ENCODE results near the gene DNAJB6.

The DNAJB6 gene

DNA sequence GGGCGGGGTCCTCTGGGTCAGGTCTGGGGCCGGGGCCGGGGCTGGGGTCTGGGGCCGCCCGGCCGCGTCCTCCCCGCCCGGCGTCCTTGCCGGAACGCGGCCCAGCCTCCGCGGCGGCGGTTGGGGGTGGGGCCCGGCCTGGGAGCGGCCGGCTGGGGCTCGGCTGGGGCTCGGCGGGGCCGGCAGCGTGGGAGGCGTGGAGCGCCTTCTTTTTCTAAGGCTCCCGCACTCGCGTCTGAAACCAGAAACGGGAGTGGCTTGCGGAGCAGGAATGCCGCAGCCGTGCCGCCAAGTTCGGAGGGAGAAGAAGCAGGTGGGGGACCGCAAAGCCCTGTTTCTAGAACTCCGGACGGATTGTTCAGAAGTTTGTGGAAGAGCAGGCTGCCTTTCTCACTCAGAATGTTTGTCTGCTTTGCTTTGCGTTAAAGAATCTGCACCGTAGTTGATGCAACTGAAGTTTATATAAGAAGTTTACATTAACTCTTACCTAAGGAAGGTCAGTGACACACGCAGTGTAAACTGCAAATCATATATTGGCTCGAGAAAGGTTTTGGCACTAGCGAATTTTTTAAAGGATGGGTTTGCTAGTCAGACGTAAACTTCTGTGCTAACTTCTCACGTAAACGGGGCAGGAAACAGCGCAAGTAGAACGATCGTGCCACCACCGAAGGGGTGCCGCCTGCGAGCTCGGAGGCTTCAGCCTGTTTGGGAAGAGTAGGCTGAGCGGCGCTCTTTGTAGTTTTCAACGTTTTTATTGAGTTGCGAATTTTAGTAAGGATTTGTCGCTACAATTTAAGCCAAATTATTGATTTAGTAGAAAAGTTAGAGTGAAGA lies 729 bp downstream of the DNAJB6 start:
- peak; percentile 86 for DNase-seq (ENCODE audit: low spot score)
- in situ Hi-C loops (cut with MboI; ENCODE audit: low pct_unique_long_range_greater_than_20kb, low sequenced_read_pairs, unreplicated experiment), result no loop called here
- TF ChIP-seq, protein P1, sequence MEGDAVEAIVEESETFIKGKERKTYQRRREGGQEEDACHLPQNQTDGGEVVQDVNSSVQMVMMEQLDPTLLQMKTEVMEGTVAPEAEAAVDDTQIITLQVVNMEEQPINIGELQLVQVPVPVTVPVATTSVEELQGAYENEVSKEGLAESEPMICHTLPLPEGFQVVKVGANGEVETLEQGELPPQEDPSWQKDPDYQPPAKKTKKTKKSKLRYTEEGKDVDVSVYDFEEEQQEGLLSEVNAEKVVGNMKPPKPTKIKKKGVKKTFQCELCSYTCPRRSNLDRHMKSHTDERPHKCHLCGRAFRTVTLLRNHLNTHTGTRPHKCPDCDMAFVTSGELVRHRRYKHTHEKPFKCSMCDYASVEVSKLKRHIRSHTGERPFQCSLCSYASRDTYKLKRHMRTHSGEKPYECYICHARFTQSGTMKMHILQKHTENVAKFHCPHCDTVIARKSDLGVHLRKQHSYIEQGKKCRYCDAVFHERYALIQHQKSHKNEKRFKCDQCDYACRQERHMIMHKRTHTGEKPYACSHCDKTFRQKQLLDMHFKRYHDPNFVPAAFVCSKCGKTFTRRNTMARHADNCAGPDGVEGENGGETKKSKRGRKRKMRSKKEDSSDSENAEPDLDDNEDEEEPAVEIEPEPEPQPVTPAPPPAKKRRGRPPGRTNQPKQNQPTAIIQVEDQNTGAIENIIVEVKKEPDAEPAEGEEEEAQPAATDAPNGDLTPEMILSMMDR (IDR thresholded peaks at IDR 0.05; ENCODE audit: extremely low read depth, insufficient read depth, missing control alignments), result no peak

DNA sequence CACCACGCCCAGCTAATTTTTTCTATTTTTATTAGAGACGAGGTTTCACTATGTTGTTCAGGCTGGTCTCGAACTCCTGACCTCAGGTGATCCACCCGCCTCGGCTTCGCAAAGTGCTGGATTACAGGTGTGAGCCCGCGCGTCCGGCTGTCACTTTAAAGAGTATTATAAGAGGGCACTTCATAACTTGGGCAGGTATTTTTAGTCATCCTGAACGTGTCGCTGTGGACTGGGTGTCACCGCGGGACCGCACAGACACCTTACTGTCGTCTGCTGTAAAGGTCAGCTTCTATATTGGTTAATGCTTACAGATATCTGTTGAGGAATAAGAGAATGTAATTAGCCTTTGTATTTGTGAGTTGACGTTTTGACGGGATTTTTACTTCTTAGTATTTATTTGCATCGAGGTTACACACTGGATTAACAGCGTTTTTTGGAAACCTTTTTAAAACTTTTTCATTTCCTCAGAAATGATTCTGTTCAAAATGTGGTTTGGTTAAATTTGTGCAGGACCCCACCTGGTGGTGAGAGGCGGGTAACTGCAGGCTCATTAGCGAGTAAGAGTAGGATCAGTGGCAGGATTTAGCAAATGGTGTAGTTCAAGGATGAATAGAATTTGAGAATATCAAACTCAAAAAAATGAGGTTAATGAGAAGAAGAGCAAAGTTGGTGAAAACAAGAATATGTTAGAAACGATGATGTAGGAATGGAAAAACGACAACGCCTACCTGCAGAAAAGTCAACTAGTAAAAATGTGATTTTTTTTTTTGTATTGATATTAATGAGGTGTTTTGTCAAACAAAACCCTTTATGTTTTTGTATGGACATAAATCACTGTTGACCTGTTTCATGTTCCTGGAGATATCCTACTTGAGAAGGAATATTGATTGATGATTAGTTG lies 3.2 kb downstream of the DNAJB6 start:
- peak; percentile 78 for DNase-seq (ENCODE audit: low spot score)
- in situ Hi-C loops (cut with MboI; ENCODE audit: low pct_unique_long_range_greater_than_20kb, low sequenced_read_pairs, unreplicated experiment), result no loop called here
- TF ChIP-seq, protein P1 (IDR thresholded peaks at IDR 0.05; ENCODE audit: extremely low read depth, insufficient read depth, missing control alignments), result peak; percentile 83

DNA sequence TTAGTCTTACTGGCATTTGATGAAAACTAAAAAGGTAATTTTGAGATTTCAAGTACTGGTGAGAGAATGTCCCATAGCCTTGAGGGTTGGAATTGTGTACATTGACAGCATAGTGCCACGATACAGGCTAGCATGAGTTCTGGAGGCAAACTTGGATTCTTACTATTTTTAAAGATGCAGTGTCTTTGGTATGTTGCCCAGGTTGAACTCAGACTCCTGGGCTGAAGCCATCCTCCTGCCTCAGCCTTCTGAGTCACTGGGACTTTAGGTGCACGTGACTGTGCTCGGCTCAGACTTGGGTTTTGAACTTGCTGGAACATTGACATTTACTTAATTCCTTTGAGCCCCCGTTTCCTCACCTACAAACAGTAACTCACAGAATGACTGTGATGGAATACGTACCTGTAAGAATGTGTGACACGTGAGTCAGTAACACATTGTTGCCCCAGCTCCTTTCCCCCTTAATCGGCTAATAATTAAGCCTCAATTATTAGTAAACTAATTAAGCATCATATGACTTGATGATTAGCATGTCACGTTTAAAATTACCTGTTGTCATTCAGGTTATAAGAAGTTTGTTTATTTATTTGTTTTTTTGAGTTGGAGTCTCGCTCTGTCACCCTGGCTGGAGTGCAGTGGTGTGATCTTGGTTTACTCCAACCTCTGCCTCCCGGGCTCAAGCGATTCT lies 10.6 kb downstream of the DNAJB6 start:
- in situ Hi-C loops (cut with MboI; ENCODE audit: low pct_unique_long_range_greater_than_20kb, low sequenced_read_pairs, unreplicated experiment), result no loop called here
- DNase-seq (ENCODE audit: low spot score), result no peak
- TF ChIP-seq, protein P1 (IDR thresholded peaks at IDR 0.05; ENCODE audit: extremely low read depth, insufficient read depth, missing control alignments), result no peak

DNA sequence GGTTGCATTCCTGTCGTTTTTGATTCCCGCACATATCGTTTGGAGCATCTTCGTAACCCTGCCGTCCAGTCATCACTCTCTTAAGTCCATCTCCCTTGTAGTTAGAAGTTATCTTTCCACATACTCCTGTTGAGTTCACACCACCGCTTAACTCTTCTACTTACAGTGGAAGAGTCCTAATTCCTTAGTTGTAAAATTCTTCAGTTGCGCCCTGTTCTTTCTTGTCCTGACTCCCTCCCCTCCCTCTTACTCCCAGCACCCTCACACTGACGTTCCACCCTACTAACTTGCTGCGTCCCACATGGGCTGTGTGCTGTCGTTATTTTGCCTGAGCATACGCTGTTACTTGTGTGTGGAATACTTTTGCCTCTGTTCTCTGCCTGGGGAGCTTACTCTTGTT lies 11.7 kb downstream of the DNAJB6 start:
- TF ChIP-seq, protein P1 (IDR thresholded peaks at IDR 0.05; ENCODE audit: extremely low read depth, insufficient read depth, missing control alignments), result no peak
- no peak for DNase-seq (ENCODE audit: low spot score)
- in situ Hi-C loops (cut with MboI; ENCODE audit: low pct_unique_long_range_greater_than_20kb, low sequenced_read_pairs, unreplicated experiment), result no loop called here

DNA sequence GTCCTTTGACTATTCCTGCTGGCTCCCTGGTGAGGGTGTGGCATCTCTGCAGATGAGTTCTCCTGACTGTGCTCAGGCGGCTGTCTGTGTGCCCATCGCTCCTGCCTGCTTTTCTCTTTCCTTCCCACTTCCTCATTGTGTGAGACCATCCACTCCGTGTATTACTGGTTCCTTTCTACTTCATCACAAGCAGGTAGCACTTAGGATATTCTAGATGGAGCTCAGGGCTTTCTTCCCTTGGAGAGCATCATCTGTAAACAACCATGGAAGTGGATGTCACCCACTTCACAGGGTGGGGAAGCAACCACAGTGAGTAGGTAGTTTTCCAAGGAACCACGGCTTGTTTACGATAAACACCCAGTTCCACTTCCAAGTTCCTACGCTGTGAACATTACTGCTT lies 15.7 kb downstream of the DNAJB6 start:
- in situ Hi-C loops (cut with MboI; ENCODE audit: low pct_unique_long_range_greater_than_20kb, low sequenced_read_pairs, unreplicated experiment), result no loop called here
- DNase-seq (ENCODE audit: low spot score), result no peak
- TF ChIP-seq, protein P1 (IDR thresholded peaks at IDR 0.05; ENCODE audit: extremely low read depth, insufficient read depth, missing control alignments), result no peak
